ENCODE results near the gene RBMS3.

The RBMS3 gene

DNA sequence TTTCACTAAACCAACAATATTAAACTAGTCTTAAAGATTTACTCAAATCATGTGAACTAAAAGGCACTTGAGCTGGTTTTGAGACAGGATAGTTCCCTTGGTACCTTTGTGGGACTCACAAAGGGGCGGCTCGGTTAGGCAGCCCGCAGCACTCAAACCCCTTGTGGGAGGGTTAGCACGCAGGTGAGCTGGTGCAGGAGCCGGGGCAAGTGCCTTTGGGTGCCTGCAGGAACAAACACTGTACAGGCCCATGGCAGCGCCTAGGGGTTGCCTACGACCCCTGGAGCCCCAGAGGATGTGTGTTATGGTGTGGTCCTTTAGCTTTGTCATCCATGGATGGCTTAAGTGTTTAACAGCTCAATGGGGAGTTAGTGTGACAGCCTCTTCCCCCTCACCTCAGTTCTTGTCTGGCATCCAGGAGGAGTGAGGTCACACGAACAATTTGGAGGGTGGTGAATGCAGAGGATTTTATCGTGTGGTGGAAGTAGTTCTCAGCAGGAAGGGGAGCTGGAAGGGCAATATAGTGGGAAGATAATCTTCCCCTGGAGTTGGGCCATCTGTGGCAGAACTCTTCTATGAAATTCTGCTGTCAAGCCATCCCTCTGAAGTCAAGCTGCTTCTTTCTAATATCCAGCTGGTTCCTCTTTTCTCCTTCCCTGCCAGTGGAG is 470.9 kb downstream of the RBMS3 start:
- no peak for DNase-seq

DNA sequence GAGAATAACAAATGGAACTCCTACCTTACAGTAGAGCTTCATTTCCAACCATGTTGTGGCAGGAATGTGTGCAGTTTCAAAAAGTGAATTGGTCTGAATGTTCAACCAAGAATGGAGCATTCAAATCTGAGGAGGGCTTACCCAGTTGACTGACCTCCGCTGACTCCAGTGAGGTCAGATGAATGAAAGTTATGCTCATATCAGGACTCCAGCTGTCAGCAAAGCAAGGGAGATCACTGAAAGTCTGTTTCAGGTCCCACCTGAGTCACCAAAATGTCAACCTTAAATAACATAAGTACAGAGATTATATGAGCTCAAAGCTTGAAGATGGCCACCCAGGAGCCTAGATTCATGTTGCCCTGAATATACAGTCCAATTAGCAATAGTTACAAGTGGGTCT is 473.5 kb downstream of the RBMS3 start:
- no peak for DNase-seq

DNA sequence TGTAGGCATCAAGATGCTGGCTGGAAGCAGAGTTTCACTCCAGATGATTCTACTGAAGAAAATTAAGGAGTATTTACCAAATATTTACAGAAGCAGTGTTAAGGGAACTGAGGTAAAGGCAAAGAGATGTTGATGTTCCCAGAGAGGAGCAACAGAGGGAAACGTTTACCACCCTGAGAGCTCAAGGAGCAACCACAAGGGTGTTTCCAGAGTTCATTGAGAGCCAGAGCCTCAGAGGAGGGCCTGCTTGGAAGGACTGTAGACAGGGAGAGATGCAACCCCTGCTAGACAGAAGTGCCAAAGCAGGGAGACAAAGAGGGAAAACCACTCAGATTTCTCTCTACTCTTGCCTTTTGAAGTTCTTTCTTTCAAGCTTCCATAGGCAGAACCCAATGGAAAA is 474.5 kb downstream of the RBMS3 start:
- DNase-seq = no peak

DNA sequence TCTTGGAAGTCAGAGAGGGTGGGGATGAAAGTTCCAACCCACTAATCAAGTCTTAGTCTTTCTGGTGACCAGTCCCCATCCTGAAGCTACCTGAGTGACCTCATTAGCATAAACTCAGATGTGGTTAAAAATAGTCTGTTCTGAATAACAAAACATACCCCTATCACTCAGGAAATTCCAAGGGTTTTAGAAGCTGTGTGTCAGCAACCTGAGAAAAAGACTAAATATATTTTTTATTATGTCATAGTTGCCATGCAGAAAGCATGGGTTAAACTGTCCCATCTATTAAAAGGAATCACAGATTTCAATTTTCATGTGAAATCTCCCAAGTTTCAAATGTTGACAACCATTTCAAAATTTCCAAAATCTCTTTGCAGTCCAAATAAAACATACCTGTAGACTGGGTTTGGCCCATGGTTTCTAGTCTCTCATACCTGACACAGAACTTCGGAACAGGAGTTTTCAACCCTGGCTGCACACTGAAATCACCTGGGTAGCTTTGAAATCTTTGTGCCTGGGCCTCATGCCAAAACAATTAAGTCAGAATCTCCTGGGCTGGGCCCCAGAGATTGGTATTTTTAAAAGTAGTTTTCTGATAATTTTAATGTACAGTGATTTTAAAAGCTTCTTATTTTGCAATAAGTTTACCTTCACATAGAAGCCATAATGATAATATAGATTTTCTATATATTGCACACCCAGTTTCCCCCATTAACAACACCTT is 476.3 kb downstream of the RBMS3 start:
- no peak for DNase-seq

DNA sequence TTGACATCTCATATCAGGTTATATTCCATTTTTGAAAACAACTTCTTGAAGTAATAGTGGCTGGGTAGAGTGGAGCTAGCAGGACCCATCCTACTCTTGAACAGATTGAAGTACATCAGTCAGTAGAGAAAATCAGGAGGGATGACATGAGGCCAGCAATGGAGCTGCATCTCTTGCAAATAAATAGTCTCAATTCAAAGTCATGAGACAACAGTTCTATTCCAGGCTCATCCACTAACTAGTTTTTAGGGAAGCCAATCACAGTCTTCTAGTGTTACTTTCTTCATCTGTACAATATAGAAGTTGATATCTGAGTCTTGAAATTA is 477.2 kb downstream of the RBMS3 start:
- no peak for DNase-seq

DNA sequence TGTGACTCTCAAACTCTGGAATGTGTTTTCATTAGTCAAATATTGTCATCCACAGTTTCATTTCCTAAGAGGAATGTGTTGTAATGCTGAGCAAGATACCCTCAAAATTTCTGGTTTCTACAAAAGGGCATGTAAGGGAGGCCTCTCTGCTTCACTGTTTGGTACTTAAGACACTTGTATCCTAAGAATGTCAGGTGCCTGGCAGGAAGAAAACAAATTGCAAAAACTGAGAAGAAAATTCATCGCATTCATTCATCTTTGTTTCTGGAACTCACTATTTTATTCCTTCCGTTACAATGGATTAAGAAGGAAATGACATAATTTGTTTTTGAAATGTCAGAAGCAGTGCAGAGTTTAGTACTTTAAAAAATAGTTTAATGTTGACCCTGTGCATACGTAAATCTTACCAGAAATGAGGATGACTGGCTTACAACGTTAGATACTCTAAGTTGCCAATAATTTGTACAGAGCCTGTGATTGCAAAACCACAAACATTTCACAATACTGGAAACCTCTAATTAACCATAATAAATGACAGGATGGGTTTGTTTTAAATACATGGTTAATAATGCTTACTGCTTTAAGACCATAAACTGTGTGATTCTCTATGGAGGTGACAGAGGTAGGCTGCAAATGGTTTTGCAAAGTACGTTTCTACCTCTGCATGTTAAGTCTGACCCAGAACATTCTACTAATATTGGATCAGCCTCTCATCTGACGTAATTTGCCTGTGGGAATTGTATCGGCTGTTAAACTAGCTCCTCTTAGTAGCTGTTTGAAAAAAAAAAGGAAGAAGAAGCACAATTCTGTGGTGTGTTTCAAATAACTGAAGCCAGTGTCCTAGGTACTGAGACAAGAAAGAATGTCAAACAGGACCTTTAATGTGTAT is 477.8 kb downstream of the RBMS3 start:
- DNase-seq = no peak

DNA sequence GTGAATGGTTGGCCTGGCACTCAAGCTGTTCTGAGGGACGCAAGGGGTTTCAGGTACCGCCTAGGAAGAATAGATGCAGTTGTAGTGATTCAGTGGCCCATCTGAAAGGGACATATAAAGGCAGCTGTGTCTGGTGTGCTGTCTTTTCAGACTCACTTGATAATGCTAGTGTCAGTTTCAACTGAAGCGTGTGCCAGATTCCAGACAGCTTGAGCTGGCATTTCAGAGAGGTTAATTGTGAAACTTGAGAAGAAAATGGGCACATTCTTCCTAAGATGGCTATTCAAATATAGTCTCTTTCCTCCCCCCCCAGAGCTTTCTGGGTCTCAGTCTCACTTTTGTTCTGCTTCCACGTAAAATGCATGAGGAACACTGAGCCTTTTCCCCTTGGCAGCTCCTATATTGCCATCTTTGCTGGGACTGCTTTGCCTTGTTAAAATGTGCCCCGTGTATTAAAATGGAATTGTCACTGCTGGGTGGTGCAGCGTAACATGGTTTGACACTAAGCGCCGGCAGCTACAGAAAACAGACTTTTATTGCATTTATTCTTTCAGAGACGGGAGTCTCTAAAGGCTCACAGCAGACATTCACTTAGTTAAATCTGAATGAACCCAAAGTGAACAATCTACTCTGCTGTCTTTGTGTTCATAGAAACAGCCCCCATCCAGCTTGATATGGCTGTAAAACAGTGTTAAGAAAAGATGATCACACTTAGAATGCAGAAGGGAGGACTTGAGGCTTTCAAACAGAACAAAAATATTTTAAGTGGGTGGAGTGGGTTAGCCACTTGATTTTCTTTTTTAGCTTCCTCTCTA is 478.7 kb downstream of the RBMS3 start:
- DNase-seq = no peak

DNA sequence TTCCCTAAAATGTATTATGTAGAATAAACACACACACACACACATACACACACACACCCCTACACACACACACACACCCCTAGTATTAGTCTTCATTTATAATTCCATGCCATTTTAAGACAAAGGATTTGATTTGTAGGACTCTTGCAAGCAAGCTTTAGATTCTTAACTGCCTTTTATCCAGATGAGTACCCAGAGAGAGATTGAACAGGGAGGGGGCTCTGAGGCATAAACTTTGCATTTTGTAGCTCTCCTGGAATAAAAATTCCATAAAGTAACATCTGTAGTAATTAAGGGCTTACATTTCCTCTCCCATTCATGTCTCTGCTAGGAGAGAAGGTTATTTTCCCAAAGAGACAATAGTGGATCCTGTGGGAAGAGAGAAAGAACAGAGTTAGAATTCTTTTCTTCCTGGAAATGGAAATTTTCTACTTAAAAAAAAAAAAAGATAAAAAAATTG is 479.4 kb downstream of the RBMS3 start:
- DNase-seq = no peak

DNA sequence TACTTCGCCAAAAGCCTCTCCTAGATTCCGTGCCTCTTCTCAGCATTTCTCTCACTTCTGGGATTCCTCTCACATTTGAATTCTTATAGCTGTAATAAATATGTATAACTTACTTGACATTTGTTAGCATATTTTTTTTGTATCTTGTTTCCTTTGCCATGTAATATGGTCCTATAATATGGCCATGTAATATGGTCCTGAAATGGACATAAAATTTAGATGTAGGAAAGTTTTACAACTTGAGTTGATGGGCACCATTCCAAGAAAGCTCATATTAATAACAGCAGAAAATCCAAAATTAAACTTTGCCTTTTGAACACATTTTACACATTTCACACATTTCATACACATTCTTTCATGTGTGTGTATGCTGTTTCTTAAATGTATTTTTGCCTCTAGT is 480.6 kb downstream of the RBMS3 start:
- no peak for DNase-seq

DNA sequence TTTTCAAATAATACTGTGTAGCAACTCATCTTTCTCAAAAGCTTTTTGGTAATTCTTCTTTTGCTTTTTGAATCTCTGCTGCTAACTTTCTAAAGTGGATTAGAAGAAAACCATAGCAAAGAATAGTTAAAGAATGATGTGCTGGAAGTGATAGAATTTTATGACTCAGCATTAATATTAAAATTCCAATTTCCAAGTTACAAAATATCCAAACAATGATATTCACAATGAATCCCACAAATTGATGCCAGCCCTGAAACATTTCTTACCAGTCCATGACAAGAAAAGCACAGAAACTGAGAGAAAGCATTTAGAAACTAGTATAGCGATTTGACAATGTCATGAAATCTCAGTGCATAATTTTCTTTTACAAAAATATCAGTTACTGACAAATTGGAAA is 482.2 kb downstream of the RBMS3 start:
- DNase-seq = no peak

DNA sequence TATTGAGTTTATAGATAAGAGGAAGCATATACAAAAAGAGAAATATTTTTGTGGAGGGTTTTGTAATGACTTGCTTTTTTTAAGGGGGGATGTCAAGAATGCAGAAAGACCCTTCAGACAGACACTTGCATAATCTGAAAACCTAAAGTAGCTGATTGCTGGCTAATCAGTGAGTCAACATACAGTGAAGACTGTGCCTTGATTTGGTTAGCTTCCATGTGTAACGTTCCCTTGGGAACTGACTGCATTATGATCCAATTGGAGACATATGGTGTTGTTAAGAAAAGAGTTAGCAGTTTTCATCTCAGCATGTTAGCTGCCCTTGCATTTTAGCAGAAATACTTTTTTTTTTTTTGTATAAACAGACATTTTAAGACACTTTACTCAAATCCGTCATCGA is 483.2 kb downstream of the RBMS3 start:
- no peak for DNase-seq

DNA sequence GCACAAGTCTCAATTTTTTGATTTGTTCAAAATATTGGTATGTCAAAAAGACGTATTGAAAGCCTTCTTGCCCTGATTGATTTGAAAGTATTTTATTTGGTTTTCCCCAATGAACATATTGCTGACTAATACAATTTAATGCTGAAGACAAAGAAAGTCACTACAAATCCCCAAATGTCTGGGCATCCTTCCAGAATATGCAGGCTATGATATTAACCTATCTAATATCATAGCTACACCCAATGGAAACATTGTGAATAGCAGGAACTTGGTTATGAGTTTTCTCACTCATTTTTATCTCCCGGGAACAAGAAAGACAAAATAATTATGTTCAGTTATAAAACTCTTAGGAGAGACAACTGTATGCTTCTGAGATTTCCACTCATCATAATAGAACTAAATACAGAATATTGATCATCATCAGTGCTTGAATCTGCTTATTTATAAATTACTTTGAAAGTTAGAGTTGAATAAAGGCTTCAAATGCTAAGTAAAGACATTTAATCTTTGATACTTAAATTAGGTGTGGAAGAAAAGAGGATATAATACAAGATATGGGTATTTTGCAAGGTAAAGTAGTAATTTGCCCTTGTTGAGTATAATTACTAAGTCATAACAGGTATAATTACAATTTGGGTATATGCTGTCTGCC is 483.9 kb downstream of the RBMS3 start:
- no peak for DNase-seq

DNA sequence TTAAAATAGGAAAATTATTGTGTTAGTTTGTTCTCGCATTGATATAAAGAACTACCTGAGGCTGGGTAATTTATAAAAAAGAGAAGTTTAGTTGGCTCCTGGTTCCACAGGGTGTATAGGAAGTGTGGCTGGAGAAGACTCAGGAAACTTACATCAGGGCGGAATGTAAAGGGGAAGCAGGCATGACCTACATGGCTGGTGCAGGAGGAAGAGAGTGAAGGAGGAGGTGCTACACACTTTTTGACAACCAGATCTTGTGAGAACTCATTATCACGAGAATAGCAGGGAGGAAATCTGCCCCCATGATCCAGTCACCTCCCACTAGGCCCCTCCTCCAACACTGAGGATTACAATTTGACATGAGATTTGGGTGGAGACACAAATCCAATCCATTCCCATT is 490.7 kb downstream of the RBMS3 start:
- DNase-seq = no peak

DNA sequence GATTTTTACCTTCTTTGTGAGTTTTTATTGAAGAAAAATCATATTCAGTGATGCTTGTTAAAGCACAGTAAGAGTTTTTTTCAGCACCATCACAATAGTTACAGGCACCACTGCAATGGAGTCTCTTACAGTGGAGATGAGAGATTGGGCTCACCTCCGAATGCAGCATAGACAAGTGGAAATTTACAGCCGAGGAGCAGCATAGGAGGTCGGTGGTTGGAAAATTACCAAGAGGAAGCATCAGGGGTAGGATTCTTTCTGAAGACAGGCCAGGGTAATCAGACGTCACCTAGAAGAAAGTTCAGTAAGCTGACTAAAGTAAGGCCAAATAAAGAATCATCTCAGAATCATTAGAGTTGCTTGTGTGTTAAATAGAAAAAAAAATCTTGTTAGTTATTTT is 491.6 kb downstream of the RBMS3 start:
- no peak for DNase-seq

DNA sequence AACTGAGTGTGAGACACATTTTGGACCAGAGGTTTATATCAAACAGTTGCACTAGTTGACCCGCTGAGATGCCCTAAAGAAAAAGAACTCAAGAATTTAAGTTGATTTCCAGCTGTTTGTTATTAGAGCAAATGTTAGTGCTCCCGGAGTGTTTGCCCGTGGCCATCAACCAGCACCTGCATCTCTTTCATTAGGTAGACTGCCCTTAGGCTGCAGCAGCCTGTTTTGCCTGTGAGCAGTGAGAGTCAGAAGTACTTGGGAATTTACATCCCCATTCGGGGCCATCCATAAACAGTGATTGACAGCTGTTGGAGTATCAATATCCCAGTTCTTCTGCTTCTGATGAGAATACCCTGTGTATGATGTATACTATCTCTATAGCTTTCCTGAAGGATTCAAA is 492.6 kb downstream of the RBMS3 start:
- no peak for DNase-seq

DNA sequence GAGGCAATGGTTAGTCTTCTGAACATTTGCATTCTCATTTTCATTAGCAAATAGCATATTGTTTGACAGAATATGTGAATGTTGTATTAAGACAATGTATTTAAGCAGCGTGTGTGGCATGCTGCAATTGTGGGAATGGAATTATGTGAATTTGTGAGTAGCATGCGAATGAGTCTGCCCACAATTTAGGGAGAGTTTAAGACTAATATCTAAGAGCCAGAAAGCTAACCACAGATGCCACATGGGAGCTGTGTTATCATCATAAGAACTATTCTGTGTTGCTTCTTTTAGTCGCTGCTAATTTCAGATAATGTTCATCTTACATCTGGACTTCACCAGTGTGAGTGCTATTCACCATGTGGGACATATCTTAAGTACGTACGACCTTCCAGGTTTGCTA is 494.5 kb downstream of the RBMS3 start:
- no peak for DNase-seq

DNA sequence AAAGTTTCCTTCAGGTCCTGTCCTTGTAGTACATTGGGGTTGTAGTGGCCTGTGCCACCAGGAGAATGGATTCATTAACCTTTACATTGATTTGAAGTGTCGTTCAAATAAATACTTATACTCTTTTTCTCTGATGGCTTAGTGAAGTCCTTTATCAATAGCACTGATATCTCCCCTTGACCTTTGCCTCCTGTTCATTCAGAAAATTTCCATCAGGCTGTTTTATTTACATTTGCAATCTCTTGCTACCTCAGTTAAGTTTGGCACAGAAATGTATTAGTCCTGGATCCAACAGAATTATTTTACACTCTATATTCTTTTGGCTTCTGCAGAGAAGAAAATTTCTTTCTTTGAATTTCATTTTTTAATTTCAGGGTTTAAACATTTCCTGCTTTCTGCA is 497.0 kb downstream of the RBMS3 start:
- DNase-seq = no peak

DNA sequence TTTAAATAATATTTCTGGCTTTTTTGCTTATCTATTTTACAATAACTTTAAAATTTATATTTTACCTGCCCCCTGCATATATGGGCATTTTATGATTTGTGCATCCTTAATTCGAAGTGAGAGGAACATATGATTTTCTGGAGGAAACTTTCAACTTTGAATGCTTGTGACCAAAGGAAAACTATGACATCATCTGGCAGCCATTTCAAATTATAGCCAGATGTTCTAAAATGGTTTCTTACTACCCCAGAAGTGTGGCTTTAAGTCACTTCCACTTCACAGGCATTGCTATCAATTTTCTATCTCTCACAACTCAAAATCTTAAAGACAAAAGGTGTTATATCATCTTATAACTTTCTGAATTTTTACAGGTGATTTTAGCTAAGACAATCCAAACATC is 508.8 kb downstream of the RBMS3 start:
- no peak for DNase-seq

DNA sequence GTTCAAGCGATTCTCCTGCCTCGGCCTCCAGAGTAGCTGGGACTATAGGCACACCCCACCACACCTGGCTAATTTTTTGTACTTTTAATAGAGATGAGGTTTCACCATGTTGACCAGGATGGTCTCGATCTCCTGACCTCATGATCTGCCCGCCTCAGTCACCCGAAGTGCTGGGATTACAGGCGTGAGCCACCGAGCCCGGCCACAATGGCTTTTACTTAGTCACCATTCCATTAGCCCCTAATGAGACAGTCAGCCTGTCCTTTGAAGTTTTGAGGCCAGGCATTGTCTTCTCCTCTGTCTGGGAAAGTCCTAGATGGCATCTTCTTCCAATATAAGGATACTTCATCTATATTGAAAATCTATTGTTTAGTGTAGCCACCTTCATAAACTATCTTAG is 515.9 kb downstream of the RBMS3 start:
- no peak for DNase-seq

DNA sequence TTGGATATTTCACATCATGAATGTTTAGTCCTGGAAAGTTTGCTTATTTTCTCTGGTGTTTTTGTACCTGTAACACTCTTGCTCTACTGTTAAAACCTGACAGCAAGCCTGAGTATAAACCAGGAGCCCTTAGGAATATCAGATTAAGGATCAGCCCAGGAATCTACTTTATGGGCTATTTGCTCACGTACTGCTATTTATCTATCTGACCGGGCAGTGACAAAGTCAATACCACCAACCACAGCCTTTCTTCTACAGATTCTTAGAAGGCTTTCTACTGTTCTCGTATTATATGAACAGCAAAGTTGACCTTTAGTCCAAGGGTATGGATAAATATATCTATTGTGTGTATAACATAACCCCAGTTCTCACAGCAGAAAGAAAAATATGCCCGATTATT is 521.2 kb downstream of the RBMS3 start:
- no peak for DNase-seq

DNA sequence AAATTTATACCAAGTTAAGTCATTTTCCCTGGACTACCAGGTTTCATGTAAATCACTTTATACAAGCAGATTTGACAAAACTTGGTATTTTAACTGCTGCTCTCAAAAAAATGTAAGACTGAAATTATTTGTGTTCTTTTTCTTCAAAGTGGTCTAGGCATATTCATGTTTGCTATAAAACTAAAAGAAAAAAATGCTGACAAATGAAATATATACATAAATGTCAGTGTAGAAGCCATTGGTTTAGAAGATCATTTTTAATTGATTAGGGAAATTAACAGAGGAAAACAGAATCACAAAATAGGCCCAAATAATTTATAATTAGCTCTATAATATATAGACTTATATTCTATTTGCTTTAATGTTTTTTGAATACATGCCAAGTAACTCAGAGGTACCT is 523.2 kb downstream of the RBMS3 start:
- no peak for DNase-seq

DNA sequence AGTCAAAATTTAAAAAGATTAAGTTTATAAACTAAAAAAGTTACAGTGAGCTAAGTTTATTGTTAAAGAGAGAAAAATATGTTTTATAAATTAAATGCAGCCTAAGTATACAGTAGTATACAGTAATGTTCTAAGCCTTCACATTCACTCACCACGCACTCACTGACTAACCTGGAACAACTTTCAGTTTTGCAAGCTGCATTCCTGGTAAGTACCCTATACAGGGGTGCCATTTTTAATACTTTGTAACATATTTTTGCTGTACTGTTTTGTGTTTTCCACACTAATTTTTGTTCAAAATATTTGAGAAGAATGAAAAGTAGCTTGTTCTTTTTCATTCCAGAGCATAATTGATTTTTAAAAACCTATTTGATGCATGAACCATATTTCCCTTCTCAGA is 524.9 kb downstream of the RBMS3 start:
- DNase-seq = no peak

All from right kidney (tissue), 1 donor.